HepG2 (cell line): ENCODE measurements around the gene POLN.

Experiments used
- CCAR2 ChIP-seq: fragments of 200-400 bp; formaldehyde crosslinking; optimal IDR thresholded peaks from 2 replicates; pipeline ENCODE3; 2018; ENCODE audit warnings: low read depth, mild to moderate bottlenecking, low read length, moderate library complexity
- CTCF ChIP-seq: sonication (generic); formaldehyde crosslinking; IDR thresholded peaks from 2 replicates; pipeline ENCODE4 v1.5.0; 2020; ENCODE audit warnings: mild to moderate bottlenecking, missing genetic modification reagents, moderate library complexity
- GTF2F1 ChIP-seq: fragments of 150-350 bp; IDR thresholded peaks from 2 replicates; pipeline ENCODE4 v1.6.1; 2014; ENCODE audit warnings: low read length
- HNRNPK ChIP-seq: fragments of 200-400 bp; formaldehyde crosslinking; IDR thresholded peaks from 2 replicates; pipeline ENCODE4 v1.6.1; 2018; ENCODE audit warnings: low read length, low read depth, moderate library complexity, mild to moderate bottlenecking; ENCODE audit not compliant: poor library complexity, severe bottlenecking
- IRF2 ChIP-seq: IDR thresholded peaks from 2 replicates; pipeline ENCODE4 v1.6.1; 2018; ENCODE audit warnings: missing genetic modification reagents, missing compliant biosample characterization
- NR2F6 ChIP-seq, 2 experiments: IDR thresholded peaks; 2 replicates each; pipeline ENCODE4 v1.6.1; 2016; ENCODE audit warnings: antibody characterized with exemption in 1 of 2, mild to moderate bottlenecking in 1 of 2
- POLR2AphosphoS5 ChIP-seq: IDR thresholded peaks from 2 replicates; pipeline ENCODE4 v1.6.1; 2012; ENCODE audit warnings: low read depth, low read length
- SP2 ChIP-seq: sonication (generic); formaldehyde crosslinking; IDR thresholded peaks from 2 replicates; pipeline ENCODE4 v1.5.1; 2020; ENCODE audit warnings: mild to moderate bottlenecking, missing genetic modification reagents
- ZNF121 ChIP-seq: sonication (generic); formaldehyde crosslinking; IDR thresholded peaks from 2 replicates; pipeline ENCODE4 v1.5.0; 2020; ENCODE audit warnings: mild to moderate bottlenecking, missing genetic modification reagents
- ZNF737 ChIP-seq: sonication (generic); formaldehyde crosslinking; IDR thresholded peaks from 2 replicates; pipeline ENCODE4 v1.5.0; 2020; ENCODE audit warnings: missing genetic modification reagents, mild to moderate bottlenecking, borderline replicate concordance
- ZNF800 ChIP-seq: sonication (generic); formaldehyde crosslinking; IDR thresholded peaks from 2 replicates; pipeline ENCODE4 v1.4.0; 2020; ENCODE audit warnings: missing genetic modification reagents
- ZSCAN30 ChIP-seq: sonication (generic); formaldehyde crosslinking; IDR thresholded peaks from 2 replicates; pipeline ENCODE4 v1.5.0; 2020; ENCODE audit warnings: mild to moderate bottlenecking, missing genetic modification reagents
- TF ChIP-seq, protein P1 (sequence below): sonication (generic); formaldehyde crosslinking; conservative IDR thresholded peaks from 2 replicates; pipeline ENCODE4 v1.4.0; 2020; ENCODE audit warnings: missing genetic modification reagents

DNA sequence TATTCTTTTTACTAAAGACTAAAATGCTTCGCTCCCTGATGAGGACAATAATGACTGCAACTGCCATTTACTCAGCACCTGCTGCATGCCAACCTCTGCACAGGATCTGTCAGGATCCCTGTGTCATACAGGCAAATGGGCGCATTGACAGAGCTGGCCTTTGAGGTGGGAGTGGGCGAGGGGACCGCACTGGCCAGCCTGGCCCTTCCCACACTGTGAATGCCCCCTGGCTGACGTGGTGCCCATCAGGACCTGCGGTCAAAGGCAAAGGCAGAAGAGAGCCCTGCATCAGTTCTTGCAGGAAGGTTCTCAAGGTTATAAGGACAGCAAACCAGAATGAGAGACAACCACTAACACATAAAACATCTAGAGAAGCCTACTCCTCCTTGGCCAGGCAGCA, 67.9 kb downstream of the POLN start:
- TF ChIP-seq ZNF121 (CRISPR knock-in tag) (no peak), CTCF (CRISPR knock-in tag) (no peak), IRF2 (no peak), GTF2F1 (no peak), ZNF800 (CRISPR knock-in tag) (no peak), NR2F6 (IDR thresholded peaks at IDR 0.05) (no peak), NR2F6 (CRISPR knock-in tag; IDR thresholded peaks at IDR 0.05) (no peak), SP2 (CRISPR knock-in tag) (no peak), CCAR2 (no peak), ZSCAN30 (CRISPR knock-in tag) (no peak), ZNF737 (CRISPR knock-in tag) (no peak), POLR2AphosphoS5 (no peak), HNRNPK (no peak)
- TF ChIP-seq, protein P1, sequence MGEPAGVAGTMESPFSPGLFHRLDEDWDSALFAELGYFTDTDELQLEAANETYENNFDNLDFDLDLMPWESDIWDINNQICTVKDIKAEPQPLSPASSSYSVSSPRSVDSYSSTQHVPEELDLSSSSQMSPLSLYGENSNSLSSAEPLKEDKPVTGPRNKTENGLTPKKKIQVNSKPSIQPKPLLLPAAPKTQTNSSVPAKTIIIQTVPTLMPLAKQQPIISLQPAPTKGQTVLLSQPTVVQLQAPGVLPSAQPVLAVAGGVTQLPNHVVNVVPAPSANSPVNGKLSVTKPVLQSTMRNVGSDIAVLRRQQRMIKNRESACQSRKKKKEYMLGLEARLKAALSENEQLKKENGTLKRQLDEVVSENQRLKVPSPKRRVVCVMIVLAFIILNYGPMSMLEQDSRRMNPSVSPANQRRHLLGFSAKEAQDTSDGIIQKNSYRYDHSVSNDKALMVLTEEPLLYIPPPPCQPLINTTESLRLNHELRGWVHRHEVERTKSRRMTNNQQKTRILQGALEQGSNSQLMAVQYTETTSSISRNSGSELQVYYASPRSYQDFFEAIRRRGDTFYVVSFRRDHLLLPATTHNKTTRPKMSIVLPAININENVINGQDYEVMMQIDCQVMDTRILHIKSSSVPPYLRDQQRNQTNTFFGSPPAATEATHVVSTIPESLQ (CRISPR knock-in tag): no peak
